ENCODE results near the gene CAPS2. TPM values are rescaled to one million over a fixed set of nuclear protein-coding genes. Genes with fewer than 3 reads are reported as not detected.

The CAPS2 gene
- total RNA-seq, 1 experiment from 2014 or later, result 4.2 TPM

GRCh38 chr12:75275702-75276101 is 54.4 kb downstream of the CAPS2 start (continued):
- TF ChIP-seq HMGA2 (CRISPR knock-in tag; IDR thresholded peaks at IDR 0.05), result no peak

GRCh38 chr12:75271576-75271975 is 58.5 kb downstream of the CAPS2 start:
- H3K9me3 Mint-ChIP-seq, result peaks cover 9% of the 10 kb centered on the region; the same call in 1 of the 2 replicates
- no peaks in the 10 kb centered on the region for H3K36me3 Mint-ChIP-seq
- TF ChIP-seq RORB (CRISPR knock-in tag; IDR thresholded peaks at IDR 0.05), result no peak
- no peak for TF ChIP-seq ZNF671 (CRISPR knock-in tag; IDR thresholded peaks at IDR 0.05)
- no peak for TF ChIP-seq NR2C2 (CRISPR knock-in tag; IDR thresholded peaks at IDR 0.05)
- TF ChIP-seq ZNF396 (CRISPR knock-in tag; IDR thresholded peaks at IDR 0.05; ENCODE audit: borderline replicate concordance), result no peak
- no peak for TF ChIP-seq TCF7 (CRISPR knock-in tag; IDR thresholded peaks at IDR 0.05; ENCODE audit: low read depth)
- no peak for TF ChIP-seq MXD4 (CRISPR knock-in tag; IDR thresholded peaks at IDR 0.05; ENCODE audit: borderline replicate concordance)
- no peak for TF ChIP-seq ATF1 (CRISPR knock-in tag; IDR thresholded peaks at IDR 0.05)
- no peak for TF ChIP-seq E2F1 (CRISPR knock-in tag; IDR thresholded peaks at IDR 0.05)
- TF ChIP-seq GRHL2 (CRISPR knock-in tag; IDR thresholded peaks at IDR 0.05; ENCODE audit: insufficient replicate concordance, severe bottlenecking), result no peak
- TF ChIP-seq PREB (CRISPR knock-in tag; IDR thresholded peaks at IDR 0.05; ENCODE audit: borderline replicate concordance), result no peak
- TF ChIP-seq MAX (CRISPR knock-in tag; IDR thresholded peaks at IDR 0.05), result no peak
- TF ChIP-seq ZNF416 (CRISPR knock-in tag; IDR thresholded peaks at IDR 0.05), result no peak
- TF ChIP-seq KAT7 (CRISPR knock-in tag; IDR thresholded peaks at IDR 0.05; ENCODE audit: borderline replicate concordance), result no peak
- TF ChIP-seq USF1 (CRISPR knock-in tag; IDR thresholded peaks at IDR 0.05), result no peak
- TF ChIP-seq SOX15 (CRISPR knock-in tag; IDR thresholded peaks at IDR 0.05), result no peak
- DNase-seq (ENCODE audit: low spot score), result no peak
- H3K4me1 Mint-ChIP-seq, result peaks cover 3% of the 10 kb centered on the region; the same call in 1 of the 2 replicates
- ATAC-seq, result no peak
- no peak overlapping the region for H3K27ac Mint-ChIP-seq
- H3K4me3 Mint-ChIP-seq, result no peak overlapping the region
- ChIA-PET CTCF (no interaction called here), POLR2A (no interaction called here)
- H3K27me3 Mint-ChIP-seq (ENCODE audit: low read depth), result no peaks in the 10 kb centered on the region

GRCh38 chr12:75270157-75270556 is 60.0 kb downstream of the CAPS2 start:
- peaks cover 19% of the 10 kb centered on the region for H3K9me3 Mint-ChIP-seq
- no peaks in the 10 kb centered on the region for H3K27me3 Mint-ChIP-seq (ENCODE audit: low read depth)
- H3K27ac Mint-ChIP-seq, result no peak overlapping the region
- TF ChIP-seq CTCF (IDR thresholded peaks at IDR 0.05), result no peak
- no peak for TF ChIP-seq GABPB1 (CRISPR knock-in tag; IDR thresholded peaks at IDR 0.05)
- no peak for TF ChIP-seq MLX (CRISPR knock-in tag; IDR thresholded peaks at IDR 0.05)
- no peak for TF ChIP-seq STAT6 (CRISPR knock-in tag; conservative IDR thresholded peaks at IDR 0.05; ENCODE audit: low read depth)
- POLR2A ChIA-PET, result no interaction called here
- H3K4me1 Mint-ChIP-seq, result peaks cover 3% of the 10 kb centered on the region; the same call in 1 of the 2 replicates
- no peaks in the 10 kb centered on the region for H3K36me3 Mint-ChIP-seq
- CTCF ChIA-PET, result no interaction called here
- no peak for ATAC-seq
- H3K4me3 Mint-ChIP-seq, result no peak overlapping the region
- no peak for DNase-seq (ENCODE audit: low spot score)

Data from WTC11 (cell line).